ENCODE results near the gene CD151.

Gene CD151

DNA sequence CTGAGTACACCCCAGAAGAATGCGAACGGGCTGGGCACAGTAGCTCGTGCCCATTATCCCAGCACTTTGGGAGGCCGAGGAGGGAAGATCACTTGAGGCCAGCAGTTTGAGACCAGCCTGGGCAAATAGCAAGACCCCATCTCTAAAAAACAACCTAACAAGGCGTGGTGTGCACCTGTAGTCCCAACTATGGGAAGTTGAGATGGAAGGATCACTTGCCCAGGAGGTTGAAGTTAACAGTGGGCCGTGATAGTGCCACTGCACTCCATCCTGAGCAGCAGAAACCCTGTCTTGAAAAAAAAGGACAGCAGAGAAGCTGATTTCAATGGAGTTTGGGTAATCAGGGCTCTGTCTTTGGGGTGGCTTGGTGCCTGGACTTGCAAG is 19.7 kb upstream of the CD151 start:
- DNase-seq (ENCODE audit: insufficient read length, low spot score) (no peak), FAIRE-seq (no peak)

DNA sequence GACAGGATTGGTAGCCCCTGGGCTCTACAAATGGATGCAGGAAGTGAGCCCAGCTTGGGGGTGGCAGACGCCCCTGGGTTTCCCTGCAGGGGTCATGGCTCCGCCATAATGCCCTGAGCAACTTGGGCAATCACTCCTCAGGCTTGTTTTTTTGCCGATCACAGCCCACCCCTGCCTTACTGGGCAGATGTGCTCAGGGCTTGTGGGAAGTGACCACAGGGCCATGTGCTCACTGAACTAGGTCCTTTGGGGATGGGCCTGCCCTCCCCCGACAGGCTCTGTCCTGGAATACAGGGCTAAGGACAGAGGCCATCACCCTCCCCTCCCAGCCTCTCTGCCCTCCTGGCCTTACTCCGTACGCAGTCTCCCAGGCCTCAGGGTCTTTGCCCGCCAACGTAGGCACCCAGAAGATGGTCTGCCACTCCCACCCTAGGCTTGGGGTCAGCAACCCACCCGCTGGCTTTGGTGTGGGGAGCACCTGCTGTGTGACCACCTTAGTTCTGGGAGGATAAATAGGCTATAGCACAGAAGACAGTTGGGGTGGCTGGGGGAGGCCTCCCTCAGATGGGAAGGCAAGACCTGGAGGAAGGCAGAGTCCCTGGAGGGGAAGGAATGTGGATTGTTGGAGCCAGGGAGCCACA is 19.2 kb upstream of the CD151 start:
- FAIRE-seq (no peak), DNase-seq (ENCODE audit: insufficient read length, low spot score) (no peak)

DNA sequence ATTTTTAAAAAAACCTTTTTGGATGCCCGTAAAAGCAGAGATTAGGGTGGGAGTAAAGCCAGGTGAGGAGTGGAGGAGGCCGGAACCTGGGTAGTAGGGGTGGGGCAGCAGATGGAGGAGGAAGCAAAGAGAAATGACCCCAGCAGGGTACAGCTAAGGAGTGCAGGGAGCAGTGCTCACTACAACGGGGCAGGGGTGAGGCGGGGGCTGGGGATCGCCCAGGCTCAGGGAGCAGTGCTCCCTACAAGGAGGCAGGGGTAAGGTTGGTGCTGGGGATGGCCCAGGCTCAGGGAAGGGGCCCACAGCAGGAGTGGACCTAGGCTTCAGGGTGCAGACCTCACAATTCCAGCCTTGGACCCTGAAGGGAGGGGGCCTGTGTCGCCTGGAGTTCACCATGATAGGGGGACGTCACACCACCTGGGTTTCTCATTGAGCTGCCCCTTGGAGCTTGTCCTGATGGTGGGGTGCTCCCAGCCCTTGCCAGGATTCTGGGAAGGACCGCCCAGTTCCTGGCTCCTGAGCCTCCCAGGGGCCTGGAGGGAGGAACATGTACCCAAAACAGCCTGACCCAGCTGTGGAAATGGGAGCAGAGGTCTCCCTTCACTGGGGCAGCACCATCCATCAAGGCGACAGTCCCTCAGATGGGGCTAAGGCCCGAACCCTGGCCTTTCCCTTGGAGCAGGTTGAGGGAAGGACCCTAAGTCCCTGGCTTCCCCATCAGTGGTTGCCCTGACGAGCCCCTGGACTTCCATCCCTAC is 16.9 kb upstream of the CD151 start:
- FAIRE-seq (no peak), DNase-seq (ENCODE audit: insufficient read length, low spot score) (no peak)

DNA sequence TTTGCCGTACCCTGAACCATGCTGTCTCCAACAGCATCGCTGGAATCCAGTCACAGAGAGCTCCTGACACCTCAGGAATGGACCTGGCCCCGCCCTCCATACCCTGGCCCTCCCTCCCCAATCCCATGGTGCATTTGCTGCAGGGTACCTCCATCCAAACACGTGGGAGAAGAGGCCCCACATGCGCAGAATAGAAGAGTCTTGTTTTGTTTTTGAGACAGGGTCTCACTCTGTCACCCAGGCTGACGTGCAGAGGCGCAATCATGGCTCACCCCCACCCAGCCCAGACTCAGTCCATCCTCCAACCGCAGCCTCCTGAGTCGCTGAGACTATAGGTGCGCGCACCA is 16.3 kb upstream of the CD151 start:
- no peak for FAIRE-seq

DNA sequence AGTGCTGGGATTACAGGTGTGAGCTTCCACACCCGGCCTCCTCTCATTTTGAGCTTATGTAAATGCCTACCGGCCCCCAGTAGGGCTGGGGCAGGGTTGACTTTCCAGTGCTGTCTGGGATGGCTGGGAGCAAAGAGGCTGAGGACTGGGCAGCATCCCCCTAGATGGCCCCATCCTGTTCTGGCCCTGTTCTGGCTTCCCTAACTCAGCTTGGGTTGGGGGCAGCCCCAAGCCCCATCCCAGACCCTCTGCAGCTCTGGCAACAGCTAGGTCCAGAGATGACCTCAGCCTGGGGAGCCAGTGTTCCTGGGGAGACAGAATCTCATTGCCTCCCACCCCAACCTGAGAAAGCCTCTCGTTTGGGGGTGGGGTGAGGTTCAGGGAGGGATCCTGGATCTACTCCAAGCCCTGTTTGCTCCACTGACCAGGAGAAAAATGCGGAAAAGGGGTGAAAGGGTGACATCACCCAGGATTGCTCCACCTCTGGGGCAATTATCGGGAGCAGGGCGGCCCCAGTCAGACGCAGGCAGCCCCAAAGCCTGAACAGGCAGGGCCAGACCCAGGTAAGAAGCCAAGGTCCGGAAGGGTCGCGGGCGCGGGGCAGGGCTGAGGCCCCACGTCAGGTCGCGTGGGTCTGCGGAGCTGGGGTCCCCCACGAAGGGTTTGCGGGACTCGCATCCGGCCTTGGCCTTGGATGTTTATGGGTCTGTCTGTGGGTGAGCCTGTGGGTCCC is 14.2 kb upstream of the CD151 start, which contains the start of gene PNPLA2:
TSS of gene PNPLA2 (plus strand) at position 519 of the 733 bp plus-strand sequence. CDS start 805 bp downstream, outside the sequence.
- DNase-seq (ENCODE audit: insufficient read length, low spot score) (no peak), FAIRE-seq (no peak)

More for the DNA sequence above, 16.3 kb upstream of the CD151 start:
- DNase-seq (ENCODE audit: insufficient read length, low spot score) = no peak

DNA sequence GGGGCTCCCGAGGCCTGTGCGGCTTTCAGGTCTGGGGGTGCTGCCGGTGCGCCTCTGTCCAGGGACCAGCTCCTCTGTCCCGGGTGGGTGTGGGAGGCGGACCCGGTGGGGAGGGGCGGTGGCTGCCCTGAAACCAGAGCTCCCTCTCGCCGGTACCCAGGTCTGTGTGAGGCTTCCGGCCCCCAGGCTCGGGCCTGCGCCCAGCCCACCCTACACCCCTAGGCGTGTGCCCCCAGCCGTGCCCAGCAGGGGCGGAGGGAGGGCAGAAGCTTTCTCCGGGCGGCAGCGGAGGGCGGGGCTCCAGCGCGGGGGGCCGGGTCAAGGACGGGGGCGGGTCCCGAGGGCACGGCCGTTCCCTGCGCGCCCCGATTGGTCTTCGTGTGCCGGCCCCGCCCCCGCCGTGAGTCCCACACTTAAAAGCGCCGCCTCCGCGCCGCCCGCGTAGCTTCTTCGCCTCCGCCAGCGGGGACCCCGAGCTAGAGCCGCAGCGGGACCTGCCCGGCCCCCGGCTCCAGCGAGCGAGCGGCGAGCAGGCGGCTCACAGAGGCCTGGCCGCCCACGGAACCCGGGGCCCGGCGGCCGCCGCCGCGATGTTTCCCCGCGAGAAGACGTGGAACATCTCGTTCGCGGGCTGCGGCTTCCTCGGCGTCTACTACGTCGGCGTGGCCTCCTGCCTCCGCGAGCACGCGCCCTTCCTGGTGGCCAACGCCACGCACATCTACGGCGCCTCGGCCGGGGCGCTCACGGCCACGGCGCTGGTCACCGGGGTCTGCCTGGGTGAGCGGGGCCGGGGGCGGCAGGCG is 13.4 kb upstream of the CD151 start:
- FAIRE-seq (peak; percentile 80), DNase-seq (ENCODE audit: insufficient read length, low spot score) (peak; percentile 88)

DNA sequence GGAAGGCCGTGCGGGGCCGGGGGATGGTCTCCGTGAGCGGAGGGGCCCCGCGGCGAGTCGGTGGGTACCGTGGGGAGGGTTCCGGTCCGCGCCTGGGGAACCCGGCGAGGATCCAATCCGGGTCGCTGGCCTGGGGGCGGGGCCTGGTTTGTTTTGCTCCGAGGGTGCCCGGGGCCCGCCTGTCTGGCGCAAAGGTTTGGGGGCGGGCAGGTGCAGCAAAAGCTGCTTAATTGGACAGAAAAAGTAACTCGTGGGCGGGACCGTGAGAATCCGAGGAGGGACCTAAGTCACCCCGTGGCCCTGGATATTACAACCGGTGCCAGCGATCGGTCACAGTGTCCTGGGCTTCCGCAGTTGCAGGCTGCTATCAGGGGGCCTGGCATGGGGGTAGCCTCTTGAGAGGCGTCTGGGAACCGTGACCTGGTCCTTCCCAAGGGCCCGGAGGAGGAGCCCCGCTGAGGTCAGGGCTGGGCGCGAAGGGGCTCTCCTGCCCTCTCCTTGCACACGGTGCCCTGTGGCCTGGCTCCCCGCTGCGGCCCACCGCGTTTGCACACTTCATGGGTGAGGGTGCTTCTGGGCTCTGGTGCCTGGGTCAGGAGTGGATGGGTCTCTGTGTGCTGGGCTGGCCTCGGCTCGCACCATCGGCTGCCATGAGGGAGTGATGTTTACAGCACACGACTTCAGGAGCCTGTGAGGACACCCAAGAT is 12.7 kb upstream of the CD151 start:
- peak; percentile 98 for DNase-seq (ENCODE audit: insufficient read length, low spot score)
- FAIRE-seq = peak; percentile 98

DNA sequence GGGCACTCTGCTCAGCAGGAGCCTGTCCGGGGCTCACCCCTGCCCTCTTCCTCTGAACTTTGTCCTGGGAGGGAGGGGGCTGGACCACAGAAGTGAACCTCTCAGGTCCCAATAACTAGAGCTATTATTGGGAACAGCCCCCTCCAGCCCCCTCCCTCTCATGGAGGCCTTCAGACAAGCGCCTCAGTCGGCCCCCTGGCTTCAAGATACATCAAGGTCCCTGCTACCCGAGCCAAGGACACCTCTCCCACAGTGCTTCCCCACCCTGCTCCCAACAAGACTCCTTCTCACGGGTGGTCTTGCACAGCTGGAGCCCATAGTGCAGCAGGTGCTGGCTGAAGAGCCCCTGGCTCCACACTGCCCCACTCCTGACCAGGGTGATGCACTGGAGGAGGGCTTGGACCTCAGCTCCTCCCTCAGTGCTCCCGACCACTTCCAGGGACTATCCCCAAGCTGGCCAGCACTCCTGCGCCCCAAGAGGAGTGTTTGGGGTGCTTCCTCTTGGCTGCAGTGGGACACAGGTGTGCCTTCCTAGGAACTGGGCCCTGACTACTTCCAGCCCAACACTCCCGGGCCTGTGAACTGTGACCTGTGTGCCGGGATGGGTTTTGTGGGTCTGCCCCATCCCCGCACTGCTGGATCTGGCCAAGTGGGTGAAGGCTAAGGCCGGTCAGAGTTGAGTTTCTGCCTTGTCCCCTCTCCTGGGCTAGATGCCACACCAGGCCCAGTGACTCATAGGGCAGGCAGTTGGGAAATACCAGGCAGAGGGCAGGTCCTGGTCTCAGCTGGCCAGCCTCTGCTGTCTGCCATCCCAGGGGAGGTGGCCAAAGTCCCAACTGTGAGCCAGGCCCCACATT is 11.9 kb upstream of the CD151 start:
- FAIRE-seq = no peak

DNA sequence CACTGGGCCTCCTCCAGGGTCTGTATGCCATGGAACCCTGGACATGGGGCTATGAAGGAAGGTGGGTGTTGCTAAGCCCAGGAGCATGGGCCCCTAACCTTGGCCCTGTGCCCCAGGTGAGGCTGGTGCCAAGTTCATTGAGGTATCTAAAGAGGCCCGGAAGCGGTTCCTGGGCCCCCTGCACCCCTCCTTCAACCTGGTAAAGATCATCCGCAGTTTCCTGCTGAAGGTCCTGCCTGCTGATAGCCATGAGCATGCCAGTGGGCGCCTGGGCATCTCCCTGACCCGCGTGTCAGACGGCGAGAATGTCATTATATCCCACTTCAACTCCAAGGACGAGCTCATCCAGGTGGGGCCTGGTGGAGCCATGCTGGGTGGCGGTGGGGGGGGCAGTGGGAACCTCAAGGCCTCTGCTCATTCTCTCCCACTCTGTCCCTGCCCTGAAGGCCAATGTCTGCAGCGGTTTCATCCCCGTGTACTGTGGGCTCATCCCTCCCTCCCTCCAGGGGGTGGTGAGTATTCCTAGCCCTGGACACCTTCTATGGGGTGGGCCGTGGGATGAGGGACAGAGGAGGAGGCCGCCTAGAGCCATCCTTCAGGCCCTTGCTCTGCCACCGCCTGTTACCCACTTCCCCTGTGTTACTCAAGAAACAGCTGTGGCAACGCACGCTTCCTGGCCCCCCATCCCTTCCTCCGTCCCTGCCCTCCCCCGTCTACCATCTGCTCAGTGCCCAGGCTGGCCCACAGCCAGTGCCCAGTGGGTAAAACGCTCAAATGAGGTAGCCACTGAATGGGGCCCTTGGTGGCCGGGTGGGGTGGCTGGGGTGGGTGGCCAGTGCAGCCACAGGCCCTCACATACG is 11.0 kb upstream of the CD151 start:
- no peak for FAIRE-seq
- no peak for DNase-seq (ENCODE audit: insufficient read length, low spot score)

More for the DNA sequence above, 11.9 kb upstream of the CD151 start:
- DNase-seq (ENCODE audit: insufficient read length, low spot score) = no peak

DNA sequence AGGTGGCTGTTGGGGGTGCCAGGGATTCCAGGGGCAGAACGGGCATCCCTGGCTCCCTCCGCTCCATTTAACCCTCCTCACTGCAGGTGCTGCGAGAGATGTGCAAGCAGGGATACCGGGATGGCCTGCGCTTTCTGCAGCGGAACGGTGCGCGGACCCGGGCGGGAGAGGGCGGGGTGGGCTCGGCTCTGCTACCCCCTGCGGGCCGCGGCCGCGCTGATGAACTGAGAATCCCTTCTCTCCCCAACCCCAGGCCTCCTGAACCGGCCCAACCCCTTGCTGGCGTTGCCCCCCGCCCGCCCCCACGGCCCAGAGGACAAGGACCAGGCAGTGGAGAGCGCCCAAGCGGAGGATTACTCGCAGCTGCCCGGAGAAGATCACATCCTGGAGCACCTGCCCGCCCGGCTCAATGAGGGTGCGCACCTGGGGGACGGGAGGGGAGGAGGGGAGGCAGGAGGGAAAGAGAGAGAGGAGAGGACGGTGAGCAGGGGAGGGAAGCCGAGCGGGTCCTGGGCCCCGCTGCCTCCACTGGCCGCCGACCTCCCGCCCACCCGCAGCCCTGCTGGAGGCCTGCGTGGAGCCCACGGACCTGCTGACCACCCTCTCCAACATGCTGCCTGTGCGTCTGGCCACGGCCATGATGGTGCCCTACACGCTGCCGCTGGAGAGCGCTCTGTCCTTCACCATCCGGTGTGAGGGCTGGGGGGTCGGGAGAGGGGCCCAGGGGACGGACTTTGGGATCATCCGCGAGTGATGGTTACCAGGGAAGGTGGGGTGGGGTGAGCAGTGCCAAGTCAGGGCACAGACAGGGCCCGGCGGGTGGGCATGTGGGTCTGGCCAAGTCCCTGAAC is 9.1 kb upstream of the CD151 start:
- no peak for FAIRE-seq
- DNase-seq (ENCODE audit: insufficient read length, low spot score) = no peak

DNA sequence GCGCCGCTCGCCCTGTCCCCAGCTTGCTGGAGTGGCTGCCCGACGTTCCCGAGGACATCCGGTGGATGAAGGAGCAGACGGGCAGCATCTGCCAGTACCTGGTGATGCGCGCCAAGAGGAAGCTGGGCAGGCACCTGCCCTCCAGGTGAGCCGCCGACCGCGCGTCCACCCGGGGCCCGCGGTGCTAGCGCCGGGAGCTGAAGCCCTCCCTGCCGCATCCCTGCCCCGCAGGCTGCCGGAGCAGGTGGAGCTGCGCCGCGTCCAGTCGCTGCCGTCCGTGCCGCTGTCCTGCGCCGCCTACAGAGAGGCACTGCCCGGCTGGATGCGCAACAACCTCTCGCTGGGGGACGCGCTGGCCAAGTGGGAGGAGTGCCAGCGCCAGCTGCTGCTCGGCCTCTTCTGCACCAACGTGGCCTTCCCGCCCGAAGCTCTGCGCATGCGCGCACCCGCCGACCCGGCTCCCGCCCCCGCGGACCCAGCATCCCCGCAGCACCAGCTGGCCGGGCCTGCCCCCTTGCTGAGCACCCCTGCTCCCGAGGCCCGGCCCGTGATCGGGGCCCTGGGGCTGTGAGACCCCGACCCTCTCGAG is 8.4 kb upstream of the CD151 start:
- DNase-seq (ENCODE audit: insufficient read length, low spot score) = no peak
- no peak for FAIRE-seq

DNA sequence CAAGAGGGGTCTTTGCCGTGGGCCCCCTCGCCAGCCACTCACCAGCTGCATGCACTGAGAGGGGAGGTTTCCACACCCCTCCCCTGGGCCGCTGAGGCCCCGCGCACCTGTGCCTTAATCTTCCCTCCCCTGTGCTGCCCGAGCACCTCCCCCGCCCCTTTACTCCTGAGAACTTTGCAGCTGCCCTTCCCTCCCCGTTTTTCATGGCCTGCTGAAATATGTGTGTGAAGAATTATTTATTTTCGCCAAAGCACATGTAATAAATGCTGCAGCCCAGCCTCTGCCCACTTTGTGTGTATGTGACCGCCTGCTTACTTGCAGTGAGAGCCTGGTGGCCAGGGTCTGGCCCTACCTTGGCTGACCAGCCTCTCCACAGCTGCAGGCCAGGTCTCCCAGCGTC is 7.8 kb upstream of the CD151 start:
- no peak for DNase-seq (ENCODE audit: insufficient read length, low spot score)

DNA sequence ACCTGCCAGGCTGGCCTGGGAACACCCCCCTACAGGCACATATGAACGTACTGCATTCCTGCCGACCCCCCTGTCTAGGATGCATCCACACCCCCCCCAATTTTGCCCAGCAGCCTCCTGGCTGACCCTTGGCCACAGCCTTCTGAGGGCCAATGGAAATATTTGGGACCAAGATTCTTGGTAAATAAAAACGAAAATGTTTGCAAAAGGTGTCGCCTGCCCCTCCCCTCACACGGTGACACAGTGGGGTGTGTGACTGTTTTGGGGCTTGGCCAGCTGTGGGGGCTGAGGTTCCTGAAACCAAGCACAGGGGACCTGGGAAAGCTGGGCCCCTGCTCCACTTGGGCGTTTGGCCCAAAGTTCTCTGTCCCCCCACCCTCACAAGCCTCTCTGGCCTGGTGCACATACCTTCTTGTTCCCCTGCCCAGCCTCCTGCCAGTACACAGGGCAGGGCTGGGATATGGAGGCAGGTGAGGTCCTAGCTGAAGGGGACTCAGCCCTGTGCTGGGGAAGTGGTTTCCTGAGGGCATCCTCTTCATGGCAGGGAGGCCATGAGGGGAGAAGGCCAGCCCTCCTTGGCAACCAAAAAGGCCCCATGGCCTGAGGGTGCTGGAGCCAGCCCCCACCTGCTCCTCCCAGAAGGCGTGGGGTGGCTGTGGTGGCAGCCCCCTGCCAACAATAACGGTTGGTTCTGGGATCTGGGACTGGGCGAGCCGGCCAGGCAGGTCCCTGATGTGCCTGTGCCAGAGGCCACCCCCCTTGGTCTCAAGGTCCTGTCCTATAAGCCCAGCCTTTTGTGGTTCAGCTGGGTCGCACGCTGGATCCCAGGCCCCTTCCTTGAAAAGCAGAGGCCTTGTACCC is 7.2 kb upstream of the CD151 start:
- FAIRE-seq (no peak), DNase-seq (ENCODE audit: insufficient read length, low spot score) (no peak)

More for the DNA sequence above, 7.8 kb upstream of the CD151 start:
- FAIRE-seq = no peak

DNA sequence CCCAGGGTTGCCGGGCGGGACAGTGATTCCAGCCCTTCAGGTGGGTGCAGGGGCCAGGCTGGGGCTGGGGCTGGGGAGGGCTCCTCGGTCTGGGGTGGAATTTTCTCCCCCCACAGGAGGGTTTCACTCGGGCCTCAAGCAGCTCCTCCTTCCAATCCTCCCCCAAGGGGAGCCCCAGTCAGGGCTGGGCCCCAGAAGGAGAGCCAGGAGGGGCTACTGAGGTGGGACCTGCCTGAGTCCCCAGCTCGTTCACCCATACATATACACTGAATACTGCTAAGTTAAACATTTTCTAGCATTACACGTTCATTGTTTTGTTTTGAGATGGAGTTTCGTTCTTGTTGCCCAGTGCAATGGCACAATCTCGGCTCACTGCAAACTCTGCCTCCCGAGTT is 6.5 kb upstream of the CD151 start:
- FAIRE-seq = peak; percentile 68
- DNase-seq (ENCODE audit: insufficient read length, low spot score) = no peak

DNA sequence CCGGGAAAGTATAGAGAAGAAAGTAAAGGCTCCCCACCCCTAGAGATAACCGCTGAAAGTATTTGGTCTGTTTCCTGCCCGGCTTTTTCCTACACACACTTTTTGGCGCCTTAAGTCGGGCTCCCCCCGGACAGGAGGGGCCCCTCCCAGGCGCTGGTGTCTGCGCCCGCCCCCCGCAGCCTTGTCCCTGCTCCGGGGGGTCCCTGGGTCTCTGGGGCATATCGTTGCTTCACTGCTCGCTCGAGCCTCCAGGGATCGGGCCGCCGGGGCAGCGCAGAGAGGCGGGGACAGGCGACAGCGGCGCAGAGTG is 6.0 kb upstream of the CD151 start:
- DNase-seq (ENCODE audit: insufficient read length, low spot score) (no peak), FAIRE-seq (peak; percentile 88)

DNA sequence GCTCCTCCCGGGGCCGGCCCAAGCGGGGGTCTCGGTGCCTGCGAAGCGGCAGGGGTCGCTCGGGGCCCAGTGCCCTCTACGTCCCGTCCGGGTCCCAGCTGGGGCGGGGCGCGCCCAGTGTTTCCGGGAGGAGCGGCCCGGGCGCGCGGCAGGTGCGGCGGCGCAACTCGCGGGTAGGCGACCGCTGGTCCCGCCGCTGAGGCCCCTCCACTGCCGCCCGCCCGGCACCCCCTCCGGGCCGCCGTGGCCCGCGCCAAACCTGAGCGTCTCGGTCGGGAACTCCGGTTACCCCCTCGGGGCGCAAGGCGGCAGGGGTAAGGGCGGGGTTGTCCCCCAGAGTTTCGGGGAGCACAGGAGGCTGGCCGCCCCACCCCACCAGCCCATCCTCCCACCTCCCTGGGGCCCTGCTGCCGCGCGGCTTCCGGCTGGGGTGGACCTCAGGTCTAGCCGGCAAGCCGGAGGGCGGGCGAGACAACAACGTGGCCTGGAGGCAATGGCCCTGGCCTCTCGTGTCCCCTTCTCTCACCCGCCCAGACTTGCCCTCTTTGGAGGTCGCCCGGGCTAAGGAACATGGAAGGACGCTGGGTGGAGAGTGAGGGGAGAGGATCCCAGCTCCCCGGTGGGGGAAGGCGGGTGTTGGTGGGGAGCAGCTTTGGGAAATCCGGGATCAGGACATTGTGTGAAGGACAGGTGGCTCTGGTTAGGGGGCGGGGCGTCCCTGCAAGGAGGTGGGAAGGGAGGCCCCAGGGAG is 5.4 kb upstream of the CD151 start:
- DNase-seq (ENCODE audit: insufficient read length, low spot score) (no peak), FAIRE-seq (peak; percentile 84)

Measured in GM19239 (cell line).